Natural killer cell (primary cell): Measurements from ENCODE around the gene FADS2. TPM values are rescaled to one million over a fixed set of nuclear protein-coding genes. Genes with fewer than 3 reads are reported as not detected.

ENCODE experiments used
- ATAC-seq, 3 donors: fragments of 150-1000 bp in 2 of 3; fragments of 200-7000 bp in 1 of 3; cut with Tn5 transposase; 1 replicate in 1 of 3; 2 replicates in 2 of 3; pipeline ENCODE4 v1.10.0; 2021; ENCODE audit warnings: mild to moderate bottlenecking in 2 of 3, moderate library complexity in 2 of 3
- DNase-seq, 2 donors: peaks; one replicate each; pipeline versions ENCODE4 v3.0.0 to v3.0.0-alpha.2; 2013 to 2021; ENCODE audit warnings: mixed read lengths in 1 of 2
- H3K27ac ChIP-seq: one replicate; pipeline ENCODE4 v1.5.1; 2013; ENCODE audit warnings: mild to moderate bottlenecking, low read length
- H3K27me3 ChIP-seq: one replicate; pipeline ENCODE4 v1.6.1; 2013; ENCODE audit warnings: low read length; ENCODE audit not compliant: control insufficient read depth, insufficient read depth
- H3K36me3 ChIP-seq: one replicate; pipeline ENCODE4 v1.6.1; 2013; ENCODE audit warnings: low read length; ENCODE audit not compliant: control insufficient read depth, insufficient read depth
- H3K4me1 ChIP-seq: one replicate; pipeline ENCODE4 v1.6.1; 2013; ENCODE audit warnings: low read length; ENCODE audit not compliant: control insufficient read depth, insufficient read depth
- H3K4me3 ChIP-seq: one replicate; pipeline ENCODE4 v1.5.1; 2013; ENCODE audit warnings: low read length
- H3K9me3 ChIP-seq: one replicate; pipeline ENCODE4 v1.6.1; 2013; ENCODE audit warnings: low read length; ENCODE audit not compliant: control insufficient read depth, insufficient read depth
- H3K27ac Mint-ChIP-seq, 2 donors: one replicate each; pipeline ENCODE4 v1.8.0; 2022; ENCODE audit warnings: mild to moderate bottlenecking in 2 of 2, mixed read lengths in 2 of 2, moderate library complexity in 1 of 2
- H3K27me3 Mint-ChIP-seq, 2 donors: one replicate each; pipeline ENCODE4 v1.8.0; 2022; ENCODE audit warnings: low read depth in 2 of 2, mixed read lengths in 2 of 2
- H3K36me3 Mint-ChIP-seq: one replicate; pipeline ENCODE4 v1.8.0; 2022; ENCODE audit warnings: mixed read lengths
- H3K4me1 Mint-ChIP-seq, 2 donors: one replicate each; pipeline ENCODE4 v1.8.0; 2022; ENCODE audit warnings: mixed read lengths in 2 of 2
- H3K4me3 Mint-ChIP-seq: one replicate; pipeline ENCODE4 v1.8.0; 2022; ENCODE audit warnings: mild to moderate bottlenecking, moderate library complexity, mixed read lengths
- H3K9me3 Mint-ChIP-seq, 2 donors: one replicate each; pipeline ENCODE4 v1.8.0; 2022; ENCODE audit warnings: mixed read lengths in 2 of 2
- CTCF ChIP-seq: fragments of 200-600 bp; IDR thresholded peaks from one replicate; pipeline ENCODE4 v1.8.0; 2022; ENCODE audit warnings: antibody characterized with exemption
- WGBS: methylation state at CpG from one replicate; pipeline ENCODE4 v1.1.7; 2013; ENCODE audit warnings: missing lambda C conversion rate; ENCODE audit not compliant: insufficient coverage; 5-methylcytosine and 5-hydroxymethylcytosine counted together
- intact Hi-C: fragments of 100-400 bp; cut with micrococcal nuclease; formaldehyde crosslinking; loops from one replicate; pipeline ENCODE4 v1.14.2; 2022
- total RNA-seq, 4 donors: library from RNA; stranded (reverse); fragments of 120-200 nt in 1 of 4; gene quantifications; one replicate each; pipeline versions ENCODE4 v1.2.3 to v1.2.4, GENCODE V29; 2013 to 2022

The FADS2 gene
- total RNA-seq, 3 donors from 2014 or later (not counting 1 experiment from before 2014, with no cell fraction given) = 30.4 to 52.7 (median 34.4) TPM

- ATAC-seq = peak; percentile 70 to 84 (median 79)
- peak within 1 kb of the TSS; percentile 55 for H3K4me3 ChIP-seq
- H3K9me3 ChIP-seq = no peaks in the 10 kb centered on the region
- peak within 1 kb of the TSS; percentile 51 for H3K27ac ChIP-seq
- peak within 1 kb of the TSS; percentile 79 for H3K4me3 Mint-ChIP-seq
- no peaks in the 10 kb centered on the region for H3K27me3 Mint-ChIP-seq
- H3K4me1 Mint-ChIP-seq = peaks cover 0 to 4% of the 10 kb centered on the region in 2 donors
- no peaks in the 10 kb centered on the region for H3K36me3 Mint-ChIP-seq
- H3K36me3 ChIP-seq = no peaks in the 10 kb centered on the region
- under 1% methylated on average over 96 of the region's 96 CpGs for WGBS
- no peaks in the 10 kb centered on the region for H3K9me3 Mint-ChIP-seq
- peak within 1 kb of the TSS; percentile 64 to 79 for H3K27ac Mint-ChIP-seq
- TF ChIP-seq CTCF = no peak
- H3K4me1 ChIP-seq = peaks cover 20% of the 10 kb centered on the region
- peak; percentile 48 to 84 for DNase-seq
- H3K27me3 ChIP-seq = no peaks in the 10 kb centered on the region
- intact Hi-C loops = no loop called here
These were observed 63.4 kb downstream of the FADS2 start, which contains the start of gene FADS3 for GRCh38 chr11:61891331-61892084. TSS of gene FADS3 (minus strand) at chr11:61891545. CDS start at chr11:61891381, 164 bp downstream.

- Histone ChIP-seq H3K4me3 (peak overlapping the region; percentile 46), H3K9me3 (no peaks in the 10 kb centered on the region), H3K36me3 (no peaks in the 10 kb centered on the region), H3K4me1 (peaks cover 20% of the 10 kb centered on the region), H3K27me3 (no peaks in the 10 kb centered on the region), H3K27ac (peak overlapping the region; percentile 51)
- no peak for TF ChIP-seq CTCF
- 13% methylated on average over 12 of the region's 12 CpGs for WGBS
- Mint-ChIP-seq H3K27ac (peak overlapping the region; percentile 59 to 64), H3K27me3 (no peaks in the 10 kb centered on the region), H3K4me1 (peaks cover 0 to 4% of the 10 kb centered on the region in 2 donors), H3K4me3 (peak overlapping the region; percentile 79), H3K9me3 (no peaks in the 10 kb centered on the region), H3K36me3 (no peaks in the 10 kb centered on the region)
- DNase-seq (no peak), ATAC-seq (peak in 1 of 3 donors; percentile 72)
- intact Hi-C loops = no loop called here
These were observed 63.9 kb downstream of the FADS2 start for GRCh38 chr11:61892085-61892370.

GRCh38 chr11:61893981-61894380, 65.9 kb downstream of the FADS2 start:
- Histone ChIP-seq H3K9me3 (no peaks in the 10 kb centered on the region), H3K36me3 (no peaks in the 10 kb centered on the region), H3K4me3 (no peak overlapping the region), H3K27ac (no peak overlapping the region), H3K27me3 (no peaks in the 10 kb centered on the region), H3K4me1 (peaks cover 22% of the 10 kb centered on the region)
- TF ChIP-seq CTCF = no peak
- WGBS = 59% methylated on average over 5 of the region's 5 CpGs
- Mint-ChIP-seq H3K4me1 (peaks cover 0 to 6% of the 10 kb centered on the region in 2 donors), H3K27me3 (no peaks in the 10 kb centered on the region), H3K4me3 (no peak overlapping the region), H3K27ac (no peak overlapping the region), H3K36me3 (no peaks in the 10 kb centered on the region), H3K9me3 (no peaks in the 10 kb centered on the region)
- intact Hi-C loops = no loop called here
- ATAC-seq (no peak), DNase-seq (peak in 1 of 2 donors; percentile 38)
